Esophagus (tissue), 2 donors: Measurements from ENCODE around the gene KCNQ2. TPM values are rescaled to one million over a fixed set of nuclear protein-coding genes. Genes with fewer than 3 reads are reported as not detected.

Source experiments
- H3K27ac ChIP-seq, 2 donors: one replicate each; pipeline ENCODE4 v1.5.1; 2013; ENCODE audit warnings: low read depth in 2 of 2, mild to moderate bottlenecking in 2 of 2, inconsistent platforms in 1 of 2, low read length in 1 of 2, moderate library complexity in 1 of 2
- H3K27me3 ChIP-seq, 2 donors: one replicate each; pipeline ENCODE4 v1.6.1; 2013; ENCODE audit warnings: low read length in 2 of 2, control low read depth in 1 of 2, mild to moderate bottlenecking in 1 of 2; ENCODE audit not compliant: insufficient read depth in 2 of 2, control insufficient read depth in 1 of 2
- H3K36me3 ChIP-seq, 2 donors: one replicate each; pipeline ENCODE4 v1.6.1; 2013; ENCODE audit warnings: low read length in 1 of 2; ENCODE audit not compliant: control insufficient read depth in 2 of 2, insufficient read depth in 2 of 2
- H3K4me1 ChIP-seq, 2 donors: one replicate each; pipeline ENCODE4 v1.6.1; 2013; ENCODE audit warnings: low read length in 1 of 2; ENCODE audit not compliant: control insufficient read depth in 2 of 2, insufficient read depth in 2 of 2
- H3K4me3 ChIP-seq, 2 donors: one replicate each; pipeline ENCODE4 v1.5.1; 2013; ENCODE audit warnings: low read length in 2 of 2, mild to moderate bottlenecking in 2 of 2, low read depth in 1 of 2, moderate library complexity in 1 of 2
- H3K9me3 ChIP-seq, 2 donors: one replicate each; pipeline ENCODE4 v1.6.1; 2013; ENCODE audit warnings: mild to moderate bottlenecking in 2 of 2, low read depth in 1 of 2, low read length in 1 of 2, moderate library complexity in 1 of 2; ENCODE audit not compliant: control insufficient read depth in 2 of 2, insufficient read depth in 1 of 2
- WGBS, 2 donors: extraction: QIAGEN DNeasy Blood & Tissue Kit; methylation state at CpG; one replicate each; pipeline ENCODE4 v1.1.7; 2013; 5-methylcytosine and 5-hydroxymethylcytosine counted together
- polyA plus RNA-seq, 2 donors: library from polyadenylated mRNA; stranded (reverse); fragments of 200-250 nt; gene quantifications; one replicate each; pipeline ENCODE4 v1.2.3, GENCODE V29; 2013
- donor health status: healthy with polysubstance abuse.
- donor health status: Bipolar disorder and iron deficiency.

Gene KCNQ2
- polyA plus RNA-seq, 2 donors, result 0.01 to 0.06 TPM

- H3K4me3 ChIP-seq, result no peak overlapping the region
- no peaks in the 10 kb centered on the region for H3K36me3 ChIP-seq
- peaks cover 0 to 5% of the 10 kb centered on the region in 2 donors for H3K9me3 ChIP-seq
- peaks cover 0 to 5% of the 10 kb centered on the region in 2 donors for H3K27me3 ChIP-seq
- no peak overlapping the region for H3K27ac ChIP-seq
- WGBS, 2 donors, result 72 to 76% methylated on average over 17 to 21 of the region's 23 CpGs
- H3K4me1 ChIP-seq, result no peaks in the 10 kb centered on the region
Observed at GRCh38 chr20:63409834-63410435, 62.5 kb downstream of the KCNQ2 start.

- H3K36me3 ChIP-seq, result no peaks in the 10 kb centered on the region
- H3K27ac ChIP-seq, result no peak overlapping the region
- no peak overlapping the region for H3K4me3 ChIP-seq
- peaks cover 0 to 5% of the 10 kb centered on the region in 2 donors for H3K9me3 ChIP-seq
- 80 to 81% methylated on average over 20 to 21 of the region's 21 CpGs for WGBS, 2 donors
- no peaks in the 10 kb centered on the region for H3K4me1 ChIP-seq
- peaks cover 0 to 5% of the 10 kb centered on the region in 2 donors for H3K27me3 ChIP-seq
Observed at GRCh38 chr20:63409066-63409833, 63.2 kb downstream of the KCNQ2 start.

- Histone ChIP-seq H3K9me3 (peaks cover 0 to 5% of the 10 kb centered on the region in 2 donors), H3K27me3 (peaks cover 0 to 5% of the 10 kb centered on the region in 2 donors), H3K4me3 (no peak overlapping the region), H3K4me1 (no peaks in the 10 kb centered on the region), H3K27ac (no peak overlapping the region), H3K36me3 (no peaks in the 10 kb centered on the region)
- 89 to 91% methylated on average over 17 to 21 of the region's 21 CpGs for WGBS, 2 donors
Observed at GRCh38 chr20:63408684-63409046, 63.8 kb downstream of the KCNQ2 start.

- Histone ChIP-seq H3K4me3 (no peak overlapping the region), H3K9me3 (peaks cover 0 to 11% of the 10 kb centered on the region in 2 donors), H3K36me3 (no peaks in the 10 kb centered on the region), H3K27ac (no peak overlapping the region), H3K27me3 (peaks cover 0 to 5% of the 10 kb centered on the region in 2 donors), H3K4me1 (no peaks in the 10 kb centered on the region)
- WGBS, 2 donors, result 89 to 91% methylated on average over 27 of the region's 27 CpGs
Observed at GRCh38 chr20:63407928-63408683, 64.3 kb downstream of the KCNQ2 start.

- peaks cover 0 to 11% of the 10 kb centered on the region in 2 donors for H3K9me3 ChIP-seq
- 91 to 92% methylated on average over 56 to 60 of the region's 60 CpGs for WGBS, 2 donors
- H3K27me3 ChIP-seq, result peaks cover 0 to 5% of the 10 kb centered on the region in 2 donors
- H3K27ac ChIP-seq, result no peak overlapping the region
- no peak overlapping the region for H3K4me3 ChIP-seq
- H3K4me1 ChIP-seq, result no peaks in the 10 kb centered on the region
- no peaks in the 10 kb centered on the region for H3K36me3 ChIP-seq
Observed at GRCh38 chr20:63406617-63407245, 65.7 kb downstream of the KCNQ2 start.

GRCh38 chr20:63406011-63406410, 66.4 kb downstream of the KCNQ2 start:
- H3K27me3 ChIP-seq, result peaks cover 0 to 5% of the 10 kb centered on the region in 2 donors
- H3K4me3 ChIP-seq, result no peak overlapping the region
- H3K36me3 ChIP-seq, result no peaks in the 10 kb centered on the region
- H3K9me3 ChIP-seq, result peaks cover 0 to 11% of the 10 kb centered on the region in 2 donors
- no peak overlapping the region for H3K27ac ChIP-seq
- no peaks in the 10 kb centered on the region for H3K4me1 ChIP-seq
- WGBS, 2 donors, result 72 to 76% methylated on average over 22 to 23 of the region's 23 CpGs

- Histone ChIP-seq H3K4me1 (no peaks in the 10 kb centered on the region), H3K27me3 (peaks cover 0 to under 1% of the 10 kb centered on the region in 2 donors)
- WGBS, 2 donors, result 67 to 69% methylated on average over 29 to 31 of the region's 31 CpGs
Observed at GRCh38 chr20:63405102-63405730, 67.2 kb downstream of the KCNQ2 start.

GRCh38 chr20:63404129-63405085, 68.0 kb downstream of the KCNQ2 start:
- Histone ChIP-seq H3K9me3 (peaks cover 0 to 6% of the 10 kb centered on the region in 2 donors), H3K27me3 (no peaks in the 10 kb centered on the region), H3K4me3 (no peak overlapping the region), H3K36me3 (no peaks in the 10 kb centered on the region), H3K27ac (no peak overlapping the region), H3K4me1 (no peaks in the 10 kb centered on the region)
- 62 to 67% methylated on average over 31 to 34 of the region's 34 CpGs for WGBS, 2 donors

More at GRCh38 chr20:63405102-63405730, 67.2 kb downstream of the KCNQ2 start:
- Histone ChIP-seq H3K4me3 (no peak overlapping the region), H3K27ac (no peak overlapping the region), H3K9me3 (peaks cover 0 to 6% of the 10 kb centered on the region in 2 donors), H3K36me3 (no peaks in the 10 kb centered on the region)
